IMR-90 (cell line): Measurements from ENCODE around the gene MICALL2. TPM values are rescaled to one million over a fixed set of nuclear protein-coding genes. Genes with fewer than 3 reads are reported as not detected.

ENCODE experiments used
- ATAC-seq: fragments of 200-7000 bp; cut with Tn5 transposase; 2 replicates; pipeline ENCODE4 v1.9.1; 2020; ENCODE audit warnings: low read depth, mild to moderate bottlenecking, moderate library complexity
- BruUV-seq: library from RNA; stranded (reverse); fragments of 400-500 nt; replicated peaks from 2 replicates; lab custom pipeline; 2021; lab: Mats Ljungman, UMichigan
- CTCF ChIA-PET: fragments of 300-600 bp; formaldehyde crosslinking; extraction: SDS; loops from one replicate; lab custom pipeline; 2021; ENCODE audit warnings: antibody characterized with exemption; lab: Yijun Ruan, JAX
- POLR2A ChIA-PET: fragments of 300-600 bp; sonication (Branson Sonifier 250); formaldehyde crosslinking; loops from one replicate; lab custom pipeline; 2022; ENCODE audit warnings: antibody characterized with exemption; ENCODE audit not compliant: unreplicated experiment; lab: Charles Lee
- DNase-seq: peaks from one replicate; pipeline ENCODE4 v3.0.0; 2013
- H2AFZ ChIP-seq: replicated peaks from 2 replicates; pipeline ENCODE3; 2013; ENCODE audit warnings: low read length, mild to moderate bottlenecking; ENCODE audit not compliant: poor library complexity
- H2AK5ac ChIP-seq: 2 replicates; pipeline ENCODE4 v1.6.1; 2013; ENCODE audit warnings: low read depth, low read length, inconsistent platforms
- H2AK9ac ChIP-seq: replicated peaks from 2 replicates; pipeline ENCODE3; 2013; ENCODE audit warnings: mild to moderate bottlenecking, low read depth, low read length, moderate library complexity; ENCODE audit not compliant: poor library complexity
- H2BK120ac ChIP-seq: 2 replicates; pipeline ENCODE4 v1.6.1; 2013; ENCODE audit warnings: low read depth, low read length, inconsistent platforms
- H2BK15ac ChIP-seq: 3 replicates; pipeline ENCODE4 v1.6.1; 2013; ENCODE audit warnings: low read depth, low read length, inconsistent platforms
- H2BK20ac ChIP-seq: 2 replicates; pipeline ENCODE4 v1.6.1; 2013; ENCODE audit warnings: low read depth, mild to moderate bottlenecking, inconsistent platforms, low read length, moderate library complexity
- H2BK5ac ChIP-seq: 2 replicates; pipeline ENCODE4 v1.6.1; 2013; ENCODE audit warnings: mild to moderate bottlenecking, low read depth, low read length, inconsistent platforms; ENCODE audit not compliant: poor library complexity, severe bottlenecking
- H3K14ac ChIP-seq: replicated peaks from 2 replicates; pipeline ENCODE4 v1.6.1; 2013; ENCODE audit warnings: low read depth, low read length, inconsistent platforms
- H3K18ac ChIP-seq: 2 replicates; pipeline ENCODE4 v1.6.1; 2013; ENCODE audit warnings: low read depth, low read length, control low read depth
- H3K23ac ChIP-seq: 2 replicates; pipeline ENCODE4 v1.6.1; 2013; ENCODE audit warnings: low read depth, low read length, inconsistent platforms
- H3K27ac ChIP-seq: 2 replicates; pipeline ENCODE4 v1.5.1; 2013; ENCODE audit warnings: mild to moderate bottlenecking, control low read depth, low read length; ENCODE audit not compliant: insufficient read depth
- H3K27me3 ChIP-seq: 2 replicates; pipeline ENCODE4 v1.6.1; 2013; ENCODE audit warnings: low read length; ENCODE audit not compliant: control insufficient read depth, insufficient read depth
- H3K36me3 ChIP-seq: 2 replicates; pipeline ENCODE4 v1.6.1; 2013; ENCODE audit warnings: low read length, mixed read lengths; ENCODE audit not compliant: control insufficient read depth, insufficient read depth
- H3K4ac ChIP-seq: 2 replicates; pipeline ENCODE4 v1.6.1; 2013; ENCODE audit warnings: low read depth, low read length, inconsistent platforms
- H3K4me1 ChIP-seq: 2 replicates; pipeline ENCODE4 v1.6.1; 2013; ENCODE audit warnings: low read length, mixed read lengths; ENCODE audit not compliant: control insufficient read depth, insufficient read depth
- H3K4me2 ChIP-seq: 2 replicates; pipeline ENCODE4 v1.6.1; 2013; ENCODE audit warnings: low read depth, mild to moderate bottlenecking, control low read depth, low read length, moderate library complexity
- H3K4me3 ChIP-seq: 2 replicates; pipeline ENCODE4 v1.5.1; 2013; ENCODE audit warnings: low read depth, mild to moderate bottlenecking, control low read depth, low read length, moderate library complexity; ENCODE audit not compliant: insufficient read depth
- H3K56ac ChIP-seq: 2 replicates; pipeline ENCODE4 v1.6.1; 2013; ENCODE audit warnings: low read length, inconsistent platforms; ENCODE audit not compliant: insufficient read depth; ENCODE audit errors: extremely low read depth
- H3K79me1 ChIP-seq, 2 experiments: 2 replicates each; pipeline ENCODE4 v1.6.1; 2013; ENCODE audit warnings: low read length in 2 of 2, inconsistent platforms in 1 of 2, low read depth in 1 of 2
- H3K9ac ChIP-seq: 2 replicates; pipeline ENCODE4 v1.6.1; 2013; ENCODE audit warnings: low read depth, low read length, control low read depth
- H3K9me1 ChIP-seq: 2 replicates; pipeline ENCODE4 v1.6.1; 2013; ENCODE audit warnings: low read length, inconsistent platforms; ENCODE audit not compliant: insufficient read depth
- H3K9me3 ChIP-seq: 2 replicates; pipeline ENCODE4 v1.6.1; 2013; ENCODE audit warnings: low read length; ENCODE audit not compliant: control insufficient read depth, insufficient read depth
- H4K20me1 ChIP-seq: 2 replicates; pipeline ENCODE4 v1.6.1; 2013; ENCODE audit warnings: low read length, inconsistent platforms; ENCODE audit not compliant: insufficient read depth
- H4K5ac ChIP-seq: 2 replicates; pipeline ENCODE4 v1.6.1; 2013; ENCODE audit warnings: mild to moderate bottlenecking, low read depth, low read length, control low read depth
- H4K8ac ChIP-seq, 2 experiments: 2 replicates each; pipeline ENCODE4 v1.6.1; 2013; ENCODE audit warnings: low read depth in 2 of 2, low read length in 2 of 2, control low read depth in 1 of 2, inconsistent platforms in 1 of 2
- H4K91ac ChIP-seq: 2 replicates; pipeline ENCODE4 v1.6.1; 2013; ENCODE audit warnings: low read depth, low read length, inconsistent platforms; ENCODE audit not compliant: insufficient read depth
- BHLHE40 ChIP-seq: fragments of 150-350 bp; IDR thresholded peaks from 2 replicates; pipeline ENCODE4 v1.6.1; 2016; ENCODE audit warnings: mild to moderate bottlenecking, low read depth, low read length
- FOS ChIP-seq: fragments of 150-350 bp; IDR thresholded peaks from 2 replicates; pipeline ENCODE4 v1.6.1; 2016; ENCODE audit warnings: low read depth, low read length
- MAFK ChIP-seq: IDR thresholded peaks from 2 replicates; pipeline ENCODE4 v1.6.1; 2012; ENCODE audit warnings: low read depth, low read length, improper control_type of control experiment
- MAZ ChIP-seq: IDR thresholded peaks from 2 replicates; pipeline ENCODE4 v1.6.1; 2012; ENCODE audit warnings: low read depth, mild to moderate bottlenecking, low read length, improper control_type of control experiment, moderate library complexity, borderline replicate concordance
- SMC3 ChIP-seq: fragments of 150-350 bp; IDR thresholded peaks from 2 replicates; pipeline ENCODE4 v1.6.1; 2016; ENCODE audit warnings: low read depth, mild to moderate bottlenecking, antibody characterized with exemption, low read length, moderate library complexity
- USF2 ChIP-seq: fragments of 150-350 bp; IDR thresholded peaks from 2 replicates; pipeline ENCODE4 v1.6.1; 2017; ENCODE audit warnings: mild to moderate bottlenecking, antibody characterized with exemption, low read length, low read depth
- whole genome bisulfite sequencing, 2 experiments: methylation state at CpG; one replicate each; pipeline versions ENCODE4 v1.1.5 to v1.1.7; 2013; ENCODE audit warnings: missing lambda C conversion rate in 2 of 2; ENCODE audit not compliant: insufficient read length in 1 of 2; ENCODE audit errors: extremely low coverage in 2 of 2; 5-methylcytosine and 5-hydroxymethylcytosine counted together
- dilution Hi-C: fragments of 300-500 bp; cut with HindIII; formaldehyde crosslinking; loops from one replicate; pipeline ENCODE4 v1.14.3; 2018; ENCODE audit warnings: low sequenced_read_pairs; ENCODE audit not compliant: unreplicated experiment
- in situ Hi-C: fragments of 300-500 bp; cut with MboI; formaldehyde crosslinking; loops from 3 replicates; pipeline ENCODE4 v1.14.3; 2019; ENCODE audit warnings: low sequenced_read_pairs, inconsistent platforms, mixed read lengths
- intact Hi-C: fragments of 100-400 bp; cut with micrococcal nuclease; formaldehyde crosslinking; loops from 2 replicates; pipeline ENCODE4 v1.10.0; 2022
- polyA plus RNA-seq, 3 experiments: library from polyadenylated mRNA; depleted of rRNA; stranded (reverse); fragments of >200 nt; gene quantifications; 2 replicates each; pipeline ENCODE4 v1.2.3, GENCODE V29; 2012; ENCODE audit warnings: low replicate concordance in 1 of 3
- total RNA-seq: library from RNA; depleted of rRNA; stranded (reverse); fragments of >200 nt; gene quantifications from 2 replicates; pipeline ENCODE4 v1.2.3, GENCODE V29; 2012

The MICALL2 gene
- total and polyA plus RNA-seq, 2 of the 4 experiments (the other 2 are of a cell fraction), result 6.6 to 34.1 TPM

- Histone ChIP-seq H3K14ac (no peak overlapping the region), H3K9me1 (no peaks in the 10 kb centered on the region), H3K18ac (no peak overlapping the region), H3K36me3 (peaks cover 83% of the 10 kb centered on the region), H2AK9ac (no peak overlapping the region), H4K20me1 (no peaks in the 10 kb centered on the region; the same call in 1 of the 2 replicates), H2BK5ac (no peak overlapping the region), H2BK20ac (no peak overlapping the region), H4K8ac (no peak overlapping the region), H2AFZ (no peak overlapping the region), H3K27me3 (no peaks in the 10 kb centered on the region), H3K23ac (no peak overlapping the region), H4K5ac (no peak overlapping the region), H2BK15ac (no peak overlapping the region), H3K9ac (no peak overlapping the region), H2AK5ac (no peak overlapping the region), H2BK120ac (no peak overlapping the region), H3K56ac (no peak overlapping the region), H3K4me1 (no peaks in the 10 kb centered on the region), H3K4me2 (no peak overlapping the region), H4K91ac (no peak overlapping the region), H3K9me3 (no peaks in the 10 kb centered on the region), H3K4me3 (no peak overlapping the region), H3K27ac (no peak overlapping the region), H3K79me1 (no peaks in the 10 kb centered on the region), H3K4ac (no peak overlapping the region)
- no TSS peak for BruUV-seq
- intact Hi-C loops, result no loop called here
- in situ Hi-C loops, result no loop called here
- WGBS, 2 experiments, result 100% methylated on average over 6 of the region's 19 CpGs; no CpG with 5 or more reads in 1 of the 2 experiments
- TF ChIP-seq MAFK, result no peak
- TF ChIP-seq FOS, result no peak
- TF ChIP-seq USF2, result no peak
- TF ChIP-seq MAZ, result no peak
- no peak for TF ChIP-seq SMC3
- no peak for TF ChIP-seq BHLHE40
- ChIA-PET POLR2A (no interaction called here), CTCF (no interaction called here)
- DNase-seq (no peak), ATAC-seq (no peak)
- dilution Hi-C loops, result no loop called here
Observed at GRCh38 chr7:1485156-1485555, 25.9 kb upstream of the MICALL2 start.
